GM12801 (cell line): ENCODE measurements around the gene HOXB9.

Source experiments
- TF ChIP-seq, protein P1 (sequence below): IDR thresholded peaks from one replicate; pipeline ENCODE4 v1.5.1; 2011; ENCODE audit warnings: control low read depth; ENCODE audit not compliant: insufficient read length; ENCODE audit errors: extremely low read depth

The HOXB9 gene

DNA sequence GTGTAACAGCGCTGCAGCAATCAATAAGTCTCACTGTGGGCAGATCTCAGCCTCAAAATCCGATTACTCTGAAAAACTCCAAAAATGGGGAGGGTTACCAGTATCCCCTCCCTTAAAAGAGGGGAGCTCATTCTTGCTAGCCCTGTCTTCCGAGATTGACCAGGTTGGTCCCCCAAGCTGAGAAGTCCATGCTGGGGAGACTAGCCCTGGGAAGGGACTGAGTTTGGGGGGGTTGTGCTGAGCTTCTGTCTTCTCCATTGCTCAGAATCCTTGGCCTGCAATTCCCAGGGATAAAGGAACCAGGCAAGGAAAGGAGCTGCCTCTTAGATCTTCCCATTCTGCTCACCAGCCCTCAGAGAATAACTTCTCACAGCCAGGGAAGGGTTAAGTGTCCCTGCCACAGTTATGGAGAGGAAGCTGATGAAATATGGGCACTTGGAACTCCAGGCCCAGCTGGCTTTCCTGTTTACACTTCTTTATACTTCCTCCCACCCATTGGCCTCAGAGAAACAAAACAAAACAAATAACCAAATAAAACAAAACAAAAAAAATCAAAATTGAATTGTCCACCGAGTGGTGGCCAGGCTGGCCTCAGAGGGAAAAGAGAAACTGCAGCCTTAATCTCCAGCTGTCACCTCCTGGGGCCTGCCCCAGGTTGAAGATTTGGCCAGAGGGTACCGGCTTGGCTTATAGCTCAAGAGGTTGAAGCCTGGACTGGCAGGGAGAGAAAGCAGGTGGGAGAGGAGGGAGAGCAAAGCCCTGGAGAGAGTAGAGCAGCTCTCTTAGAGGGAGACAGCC, 38.7 kb downstream of the HOXB9 start:
- TF ChIP-seq, protein P1, sequence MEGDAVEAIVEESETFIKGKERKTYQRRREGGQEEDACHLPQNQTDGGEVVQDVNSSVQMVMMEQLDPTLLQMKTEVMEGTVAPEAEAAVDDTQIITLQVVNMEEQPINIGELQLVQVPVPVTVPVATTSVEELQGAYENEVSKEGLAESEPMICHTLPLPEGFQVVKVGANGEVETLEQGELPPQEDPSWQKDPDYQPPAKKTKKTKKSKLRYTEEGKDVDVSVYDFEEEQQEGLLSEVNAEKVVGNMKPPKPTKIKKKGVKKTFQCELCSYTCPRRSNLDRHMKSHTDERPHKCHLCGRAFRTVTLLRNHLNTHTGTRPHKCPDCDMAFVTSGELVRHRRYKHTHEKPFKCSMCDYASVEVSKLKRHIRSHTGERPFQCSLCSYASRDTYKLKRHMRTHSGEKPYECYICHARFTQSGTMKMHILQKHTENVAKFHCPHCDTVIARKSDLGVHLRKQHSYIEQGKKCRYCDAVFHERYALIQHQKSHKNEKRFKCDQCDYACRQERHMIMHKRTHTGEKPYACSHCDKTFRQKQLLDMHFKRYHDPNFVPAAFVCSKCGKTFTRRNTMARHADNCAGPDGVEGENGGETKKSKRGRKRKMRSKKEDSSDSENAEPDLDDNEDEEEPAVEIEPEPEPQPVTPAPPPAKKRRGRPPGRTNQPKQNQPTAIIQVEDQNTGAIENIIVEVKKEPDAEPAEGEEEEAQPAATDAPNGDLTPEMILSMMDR, result no peak

DNA sequence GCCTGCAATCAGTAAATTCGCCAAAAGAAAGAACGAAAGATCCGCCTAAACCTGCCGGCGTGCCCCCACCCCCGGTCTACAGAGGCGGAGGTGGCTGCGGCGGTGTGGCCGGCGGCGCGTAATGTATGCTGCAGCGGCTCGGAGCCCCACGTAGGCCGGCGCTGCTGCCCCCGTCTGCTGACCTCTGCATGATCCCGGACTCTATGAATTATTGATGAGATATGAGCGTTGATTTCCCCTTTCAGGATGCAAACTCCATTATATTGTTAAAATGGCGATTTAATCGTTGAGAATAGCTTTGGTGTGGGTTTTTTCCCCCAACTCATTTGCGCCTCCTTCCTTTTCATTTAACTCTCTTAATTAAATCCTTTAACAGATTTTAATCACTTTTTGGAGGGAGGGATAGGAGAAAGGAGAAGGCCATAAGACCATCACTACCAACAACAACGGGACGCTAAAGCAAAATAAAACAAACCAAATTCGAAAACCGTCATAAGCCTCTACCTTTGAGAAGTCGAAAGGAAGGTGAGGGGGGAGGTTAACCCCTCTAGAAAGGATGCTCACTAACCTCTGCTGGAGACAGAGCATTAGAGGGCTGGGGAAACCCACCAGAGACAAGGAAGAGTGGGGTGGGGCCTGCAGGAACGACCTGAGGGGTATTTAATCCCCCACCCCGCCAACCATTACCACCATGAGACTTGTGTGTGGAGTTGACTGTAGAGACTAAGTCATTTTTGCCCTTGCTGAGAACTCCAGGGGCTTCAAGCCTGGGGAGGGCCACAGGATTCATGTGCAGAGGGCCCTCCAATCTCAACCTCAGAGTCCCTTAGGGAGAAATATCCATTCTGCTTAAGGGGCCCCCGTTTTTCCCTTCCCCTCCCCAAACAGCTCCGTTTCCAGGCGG, 39.6 kb downstream of the HOXB9 start:
- TF ChIP-seq, protein P1, result no peak

DNA sequence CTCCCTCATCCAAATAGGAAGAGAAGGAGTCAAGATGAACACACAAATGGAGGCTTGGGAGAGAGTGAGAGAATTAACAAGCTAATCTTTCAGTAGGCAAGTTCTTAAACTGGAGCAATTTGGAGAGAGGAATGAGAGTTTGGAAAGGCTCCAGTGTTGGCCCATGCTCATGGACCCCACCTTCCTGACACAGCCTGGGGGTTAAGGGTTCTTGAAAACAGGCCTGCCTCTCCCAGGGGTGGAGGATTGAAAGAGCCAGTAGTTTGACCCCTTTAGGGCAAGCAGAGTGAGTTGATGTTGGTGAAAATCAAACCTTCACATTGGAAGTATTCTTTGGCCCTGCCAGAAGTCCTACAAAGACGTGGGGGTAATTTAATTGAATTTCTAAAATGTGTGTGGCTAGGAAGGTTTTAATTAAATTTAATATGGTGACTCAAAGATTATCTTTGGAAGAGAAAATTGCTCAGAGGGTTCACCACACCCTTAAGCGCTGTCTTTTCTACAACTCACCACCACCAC, 41.9 kb downstream of the HOXB9 start:
- TF ChIP-seq, protein P1, result no peak

DNA sequence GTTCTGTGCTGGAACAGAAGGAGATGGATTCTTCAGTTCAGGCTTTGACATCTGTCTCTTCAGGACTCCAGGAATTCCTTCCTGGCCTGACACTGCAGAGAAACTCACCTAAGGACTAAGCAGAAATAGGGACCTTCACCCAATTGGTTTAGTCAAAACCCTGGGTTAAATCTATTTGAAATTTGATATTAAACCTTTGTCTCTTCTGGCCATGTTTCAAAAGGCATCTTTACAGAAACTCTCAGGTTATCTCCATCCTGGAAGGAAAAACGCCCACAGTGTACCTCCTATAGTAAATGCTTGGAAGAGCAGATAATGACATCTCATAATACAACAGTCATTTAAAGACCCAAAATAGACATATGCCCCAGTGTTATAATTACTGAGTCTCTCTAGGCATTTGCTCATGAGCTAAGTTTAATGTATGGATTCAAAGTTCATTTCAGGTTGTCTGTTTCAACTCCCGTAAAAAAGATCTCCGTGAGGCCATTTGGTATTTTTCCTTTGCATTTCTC, 42.4 kb downstream of the HOXB9 start:
- TF ChIP-seq, protein P1, result no peak

DNA sequence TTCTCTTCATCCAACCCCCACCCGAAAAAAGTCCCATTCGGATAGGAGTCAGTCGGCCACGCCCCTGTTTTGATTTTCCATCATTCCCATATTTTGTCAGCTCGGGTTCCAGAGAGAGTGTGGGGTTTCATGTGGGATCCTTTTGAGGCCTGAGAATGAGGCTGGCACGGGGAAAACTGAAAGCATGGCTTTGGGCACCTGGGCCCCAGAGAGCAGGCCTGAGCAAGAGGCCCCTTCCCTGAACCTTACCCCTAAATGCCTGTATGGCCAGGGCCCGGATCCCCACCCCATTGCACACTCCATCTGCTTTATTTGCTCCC, 43.4 kb downstream of the HOXB9 start:
- TF ChIP-seq, protein P1, result no peak

DNA sequence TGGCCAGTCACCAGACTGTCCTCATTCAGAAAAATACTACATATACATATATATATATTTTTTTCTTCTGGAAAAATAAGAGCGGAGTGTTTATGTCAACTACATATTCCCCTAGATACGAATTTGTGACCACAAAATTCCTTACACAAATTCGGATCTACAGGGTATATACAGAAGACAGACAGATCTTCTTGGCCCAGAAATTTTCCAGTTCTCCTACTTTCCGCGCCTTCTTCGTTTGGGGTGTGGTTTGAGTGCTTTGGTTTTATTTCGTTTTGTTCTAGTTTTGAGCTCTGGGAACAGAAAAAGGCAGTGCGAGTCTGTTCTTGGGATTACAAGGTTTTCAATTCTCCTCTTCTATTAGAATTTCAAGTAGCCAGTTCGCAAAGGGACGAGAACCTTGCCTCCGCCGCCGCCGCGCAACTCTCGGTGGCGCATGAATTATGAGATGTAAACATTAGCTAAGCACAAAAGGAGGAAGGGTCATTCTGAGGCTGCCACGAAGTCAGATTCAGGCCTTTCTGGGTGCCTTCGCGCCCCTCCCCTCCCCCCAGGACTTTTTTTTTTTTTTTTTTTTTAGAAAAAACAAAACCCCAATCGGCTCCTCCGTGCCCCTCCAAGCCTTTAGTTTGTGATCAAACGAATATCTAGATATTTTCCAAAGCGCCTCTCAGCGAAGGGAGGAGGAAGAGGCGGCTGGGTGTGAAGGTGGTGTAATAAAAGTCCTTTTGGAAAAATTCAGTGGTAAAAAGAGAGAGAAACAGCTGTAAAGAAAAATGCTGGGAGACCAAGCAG, 46.2 kb downstream of the HOXB9 start:
- TF ChIP-seq, protein P1, result no peak

DNA sequence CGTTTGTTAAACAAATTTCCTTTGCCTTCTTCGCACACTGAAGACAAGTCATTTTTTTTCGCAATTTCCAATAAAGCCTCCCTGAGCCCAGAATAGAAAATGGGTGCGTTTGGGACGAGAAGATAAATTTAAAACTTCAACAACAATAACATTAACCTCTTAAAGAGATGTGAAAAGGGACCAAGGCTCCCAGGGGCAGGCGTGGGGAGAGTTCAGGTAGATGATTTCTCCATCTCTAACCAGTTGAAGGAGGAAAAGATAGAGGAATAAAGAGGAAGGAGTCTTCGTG, 46.7 kb downstream of the HOXB9 start:
- TF ChIP-seq, protein P1, result no peak
